ENCODE results near the gene ACOT7. TPM values are rescaled to one million over a fixed set of nuclear protein-coding genes. Genes with fewer than 3 reads are reported as not detected.
A peak's percentile ranks its signal among the peaks of the same experiment; 100 is the strongest.

Gene ACOT7
- total RNA-seq, 2 experiments from 2014 or later, result 5.3 to 5.4 TPM

GRCh38 chr1:6418668-6419396 is 25.3 kb upstream of the ACOT7 start:
- POLR2A ChIA-PET, result interaction anchor here (1.4 kb wide), 1 partner anchor 21 kb away, joined by 3 read pairs; no protein-coding TSS in a partner anchor
- intact Hi-C loops (cut with DNase I, micrococcal nuclease), result no loop called here

GRCh38 chr1:6417961-6418667 is 24.5 kb upstream of the ACOT7 start:
- POLR2A ChIA-PET, result no interaction called here
- no peak overlapping the region for H3K27ac ChIP-seq (ENCODE audit: low read depth in 1 of 2, low read length in 2 of 2)
- H3K4me1 ChIP-seq (ENCODE audit: insufficient read depth, low read length), result peaks cover 37% of the 10 kb centered on the region
- no peaks in the 10 kb centered on the region for H3K36me3 Mint-ChIP-seq (ENCODE audit: low read depth)
- ATAC-seq (ENCODE audit: poor library complexity), result no peak
- no peak overlapping the region for H3K4me3 Mint-ChIP-seq
- H3K27me3 Mint-ChIP-seq, result peaks cover 74% of the 10 kb centered on the region
- peaks cover 76 to 85% of the 10 kb centered on the region in 2 experiments for H3K27me3 ChIP-seq (ENCODE audit: control insufficient read depth in 1 of 2, insufficient read depth in 2 of 2, low read length in 2 of 2)
- no peak for DNase-seq
- H3K9me3 ChIP-seq (ENCODE audit: control insufficient read depth in 1 of 2, insufficient read depth in 1 of 2, low read length in 2 of 2), result peaks cover 0 to 27% of the 10 kb centered on the region in 2 experiments
- no peaks in the 10 kb centered on the region for H3K36me3 ChIP-seq (ENCODE audit: insufficient read depth, low read length)
- intact Hi-C loops (cut with DNase I, micrococcal nuclease), result no loop called here
- peaks cover 3% of the 10 kb centered on the region for H3K4me1 Mint-ChIP-seq (ENCODE audit: low read depth)
- CTCF ChIA-PET, result interaction anchor here (7.1 kb wide), 1 partner anchor 21 kb away, joined by 77 read pairs; no protein-coding TSS in a partner anchor
- no peak overlapping the region for H3K27ac Mint-ChIP-seq
- no peaks in the 10 kb centered on the region for H3K9me3 Mint-ChIP-seq
- no peak for TF ChIP-seq CTCF (IDR thresholded peaks at IDR 0.05)
- H3K4me3 ChIP-seq (ENCODE audit: low read length), result no peak overlapping the region

More at GRCh38 chr1:6418668-6419396, 25.3 kb upstream of the ACOT7 start:
- ATAC-seq (ENCODE audit: poor library complexity), result no peak
- H3K4me1 Mint-ChIP-seq (ENCODE audit: low read depth), result peaks cover 10% of the 10 kb centered on the region
- no peaks in the 10 kb centered on the region for H3K36me3 Mint-ChIP-seq (ENCODE audit: low read depth)
- CTCF ChIA-PET, result interaction anchor here (7.1 kb wide), 1 partner anchor 20 kb away, joined by 77 read pairs; no protein-coding TSS in a partner anchor
- no peak overlapping the region for H3K27ac Mint-ChIP-seq
- Histone ChIP-seq H3K27me3 (ENCODE audit: control insufficient read depth in 1 of 2, insufficient read depth in 2 of 2, low read length in 2 of 2) (peaks cover 78 to 92% of the 10 kb centered on the region in 2 experiments), H3K9me3 (ENCODE audit: control insufficient read depth in 1 of 2, insufficient read depth in 1 of 2, low read length in 2 of 2) (peaks cover 0 to 31% of the 10 kb centered on the region in 2 experiments), H3K27ac (ENCODE audit: low read depth in 1 of 2, low read length in 2 of 2) (no peak overlapping the region), H3K4me1 (ENCODE audit: insufficient read depth, low read length) (peaks cover 44% of the 10 kb centered on the region), H3K36me3 (ENCODE audit: insufficient read depth, low read length) (no peaks in the 10 kb centered on the region), H3K4me3 (ENCODE audit: low read length) (no peak overlapping the region)
- no peak for TF ChIP-seq CTCF (IDR thresholded peaks at IDR 0.05)
- peak overlapping the region; percentile 34 for H3K4me3 Mint-ChIP-seq
- H3K9me3 Mint-ChIP-seq, result no peaks in the 10 kb centered on the region
- peaks cover 74% of the 10 kb centered on the region for H3K27me3 Mint-ChIP-seq
- DNase-seq, result peak in 1 of 14 experiments; percentile 13

- no peak overlapping the region for H3K27ac Mint-ChIP-seq
- peaks cover 73 to 78% of the 10 kb centered on the region in 2 experiments for H3K27me3 ChIP-seq (ENCODE audit: control insufficient read depth in 1 of 2, insufficient read depth in 2 of 2, low read length in 2 of 2)
- CTCF ChIA-PET, result no interaction called here
Measured at GRCh38 chr1:6416906-6417305, 23.3 kb upstream of the ACOT7 start.

More at GRCh38 chr1:6416906-6417305, 23.3 kb upstream of the ACOT7 start:
- intact Hi-C loops (cut with DNase I, micrococcal nuclease), result no loop called here
- Histone ChIP-seq H3K36me3 (ENCODE audit: insufficient read depth, low read length) (no peaks in the 10 kb centered on the region), H3K4me1 (ENCODE audit: insufficient read depth, low read length) (peaks cover 36% of the 10 kb centered on the region), H3K4me3 (ENCODE audit: low read length) (no peak overlapping the region), H3K27ac (ENCODE audit: low read depth in 1 of 2, low read length in 2 of 2) (no peak overlapping the region), H3K9me3 (ENCODE audit: control insufficient read depth in 1 of 2, insufficient read depth in 1 of 2, low read length in 2 of 2) (peaks cover 0 to 27% of the 10 kb centered on the region in 2 experiments)
- Mint-ChIP-seq H3K27me3 (peaks cover 74% of the 10 kb centered on the region), H3K9me3 (no peaks in the 10 kb centered on the region), H3K36me3 (ENCODE audit: low read depth) (no peaks in the 10 kb centered on the region), H3K4me3 (no peak overlapping the region), H3K4me1 (ENCODE audit: low read depth) (peaks cover 3% of the 10 kb centered on the region)
- no peak for TF ChIP-seq CTCF (IDR thresholded peaks at IDR 0.05)
- no peak for DNase-seq
- ATAC-seq (ENCODE audit: poor library complexity), result no peak
- POLR2A ChIA-PET, result no interaction called here

Data from CD4-positive, alpha-beta T cell (primary cell).